HG03196 (cell line): Measurements from ENCODE around the gene LZTR1.
A peak's percentile ranks its signal among the peaks of the same experiment; 100 is the strongest.

Experiments used
- ATAC-seq: cut with Tn5 transposase; IDR thresholded peaks from one replicate; pipeline ENCODE4 v1.9.1; 2021; ENCODE audit not compliant: unreplicated experiment

LZTR1 gene

DNA sequence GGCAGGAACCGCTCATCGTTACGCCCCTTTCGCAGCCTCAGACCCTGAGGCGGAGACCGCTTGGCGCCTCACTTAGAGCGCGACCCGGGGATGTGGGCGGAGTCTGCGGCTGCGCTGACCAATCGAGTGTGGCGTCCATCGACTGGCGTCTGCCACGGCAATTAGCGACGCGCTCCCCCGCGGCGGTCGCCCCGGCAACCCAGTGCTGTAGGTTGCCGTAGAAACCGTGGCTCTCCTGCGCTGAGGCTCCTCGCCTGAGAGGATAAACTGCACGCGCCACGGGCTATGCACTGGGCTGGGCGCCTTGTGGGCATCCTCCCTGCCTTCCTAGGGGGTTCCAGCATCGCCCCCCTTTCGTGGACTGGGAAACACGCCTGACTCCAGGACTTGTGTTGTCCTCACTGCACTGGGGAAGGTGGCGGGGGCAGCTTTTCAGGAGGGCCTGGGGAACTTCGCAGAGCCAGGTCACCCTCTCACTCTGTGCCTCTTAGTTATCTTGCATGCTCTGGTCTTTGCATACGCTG is 32.2 kb downstream of the LZTR1 start:
- ATAC-seq = peak; percentile 73

- no peak for ATAC-seq
These were observed 32.8 kb downstream of the LZTR1 start, which contains the start of gene P2RX6 for GRCh38 chr22:21014726-21015465. Gene P2RX6 (plus strand): TSS chr22:21015165. CDS start chr22:21015175, 10 bp downstream.

DNA sequence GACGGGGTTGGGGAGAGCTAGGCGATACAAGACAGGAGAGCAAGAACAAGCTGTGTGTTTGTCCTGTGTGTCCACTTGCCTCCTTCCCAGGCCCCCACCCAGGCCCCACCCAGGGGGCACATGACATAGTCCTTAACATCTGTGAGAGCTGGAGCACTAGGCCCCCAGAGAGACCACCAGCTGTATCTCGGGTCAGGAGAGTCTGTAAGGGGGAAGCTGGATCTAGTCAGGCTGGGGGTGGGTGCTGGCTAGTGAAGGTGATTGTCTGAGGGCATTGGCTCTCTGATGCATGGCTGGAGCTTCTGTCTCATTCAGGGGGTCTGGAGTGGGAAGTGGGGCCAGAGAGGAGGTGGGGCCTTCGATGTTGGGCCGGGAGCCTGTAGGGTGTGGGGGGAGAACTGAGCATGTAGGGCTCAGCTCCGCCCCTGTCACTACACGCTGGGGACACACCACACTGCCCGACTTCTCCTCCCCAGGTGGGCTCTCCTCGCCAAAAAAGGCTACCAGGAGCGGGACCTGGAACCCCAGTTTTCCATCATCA is 33.4 kb downstream of the LZTR1 start:
- no peak for ATAC-seq

DNA sequence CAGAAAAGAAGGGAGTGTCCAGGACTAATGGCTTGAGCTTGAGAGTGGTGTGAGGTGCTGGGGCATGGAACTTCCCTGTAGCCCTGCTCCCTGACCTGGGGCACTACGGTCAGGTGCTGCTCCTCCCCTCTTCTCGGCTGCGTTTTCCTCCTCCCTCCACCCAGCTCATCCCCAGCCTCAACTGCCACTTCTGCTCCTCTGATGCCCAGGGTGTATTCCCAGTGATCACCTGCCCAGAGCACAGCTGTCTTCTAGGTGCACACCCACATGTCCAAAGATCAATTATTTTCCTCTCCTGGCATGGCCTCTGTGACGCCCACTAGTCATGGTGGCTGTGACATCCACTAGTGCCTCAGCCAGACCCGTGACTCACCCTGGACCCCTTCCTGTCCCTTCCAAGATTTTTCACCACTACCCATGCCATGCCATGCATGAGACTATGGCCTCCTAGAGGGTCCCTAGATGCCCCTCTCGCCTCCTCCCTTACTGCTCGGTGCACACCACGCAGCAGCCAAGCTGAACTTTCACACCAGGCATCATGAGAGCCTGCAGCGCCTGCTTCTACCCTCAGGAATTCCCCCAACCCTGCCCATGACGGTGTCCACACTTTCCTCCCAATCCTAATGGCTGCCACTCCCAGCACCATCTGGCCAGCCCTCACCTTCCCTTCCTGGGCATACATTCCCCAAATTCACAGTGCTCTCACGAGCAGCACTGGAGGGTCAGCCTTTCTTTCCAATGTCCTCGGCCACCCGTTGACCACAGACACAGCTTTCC is 34.7 kb downstream of the LZTR1 start:
- ATAC-seq = no peak

DNA sequence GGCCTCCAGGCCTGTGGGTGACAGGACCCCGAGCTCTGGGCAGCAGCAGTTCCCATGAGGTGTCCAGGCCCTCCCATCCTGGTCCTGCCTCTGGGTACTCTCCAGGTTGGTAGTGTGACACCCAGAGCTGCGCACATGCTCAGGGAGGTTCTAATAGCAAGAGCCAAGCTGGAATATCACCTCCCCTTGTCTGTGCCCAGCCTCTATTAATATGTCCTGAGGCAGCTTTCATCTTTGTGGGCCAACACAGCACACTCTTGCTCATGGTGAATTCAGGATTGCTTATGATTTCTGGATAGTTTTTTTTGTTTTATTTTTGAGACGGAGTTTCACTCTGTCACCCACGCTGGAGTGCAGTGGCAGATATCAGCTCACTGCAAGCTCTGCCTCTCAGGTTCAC is 36.2 kb downstream of the LZTR1 start:
- ATAC-seq = no peak

DNA sequence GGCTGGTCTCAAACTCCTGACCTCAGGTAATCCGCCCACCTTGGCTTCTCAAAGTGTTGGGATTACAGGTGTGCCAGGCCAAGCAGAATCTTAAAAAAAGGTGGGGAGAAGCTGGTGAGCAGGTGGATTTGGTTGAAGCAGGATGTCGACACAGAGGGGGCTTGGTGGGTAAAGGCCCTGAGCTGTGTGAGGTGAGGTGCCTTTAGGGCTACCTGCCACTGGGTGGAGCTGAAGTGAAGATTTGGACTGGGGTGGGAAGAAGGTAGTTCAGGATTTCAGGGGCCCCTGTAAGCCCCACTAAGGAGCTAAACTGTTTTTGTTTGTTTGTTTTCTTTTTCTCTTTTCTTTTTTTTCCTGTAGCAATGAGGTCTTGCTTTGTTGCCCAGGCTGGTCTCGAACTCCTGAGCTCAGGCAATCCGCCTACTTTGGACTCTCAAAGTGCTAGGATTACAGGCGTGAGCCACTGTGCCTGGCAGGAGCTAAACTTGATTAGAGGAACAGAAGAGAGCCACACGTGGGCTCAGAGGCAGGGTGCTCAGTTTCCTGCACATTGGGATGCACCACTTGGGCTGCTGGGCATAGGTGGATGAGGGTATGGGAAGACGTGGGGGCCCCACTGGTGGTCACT is 38.8 kb downstream of the LZTR1 start:
- ATAC-seq = no peak

- ATAC-seq = no peak
These were observed 40.4 kb downstream of the LZTR1 start for GRCh38 chr22:21022507-21022906.

- ATAC-seq = no peak
These were observed 41.0 kb downstream of the LZTR1 start for GRCh38 chr22:21022955-21023614.

- no peak for ATAC-seq
These were observed 43.2 kb downstream of the LZTR1 start for GRCh38 chr22:21025266-21025665.

DNA sequence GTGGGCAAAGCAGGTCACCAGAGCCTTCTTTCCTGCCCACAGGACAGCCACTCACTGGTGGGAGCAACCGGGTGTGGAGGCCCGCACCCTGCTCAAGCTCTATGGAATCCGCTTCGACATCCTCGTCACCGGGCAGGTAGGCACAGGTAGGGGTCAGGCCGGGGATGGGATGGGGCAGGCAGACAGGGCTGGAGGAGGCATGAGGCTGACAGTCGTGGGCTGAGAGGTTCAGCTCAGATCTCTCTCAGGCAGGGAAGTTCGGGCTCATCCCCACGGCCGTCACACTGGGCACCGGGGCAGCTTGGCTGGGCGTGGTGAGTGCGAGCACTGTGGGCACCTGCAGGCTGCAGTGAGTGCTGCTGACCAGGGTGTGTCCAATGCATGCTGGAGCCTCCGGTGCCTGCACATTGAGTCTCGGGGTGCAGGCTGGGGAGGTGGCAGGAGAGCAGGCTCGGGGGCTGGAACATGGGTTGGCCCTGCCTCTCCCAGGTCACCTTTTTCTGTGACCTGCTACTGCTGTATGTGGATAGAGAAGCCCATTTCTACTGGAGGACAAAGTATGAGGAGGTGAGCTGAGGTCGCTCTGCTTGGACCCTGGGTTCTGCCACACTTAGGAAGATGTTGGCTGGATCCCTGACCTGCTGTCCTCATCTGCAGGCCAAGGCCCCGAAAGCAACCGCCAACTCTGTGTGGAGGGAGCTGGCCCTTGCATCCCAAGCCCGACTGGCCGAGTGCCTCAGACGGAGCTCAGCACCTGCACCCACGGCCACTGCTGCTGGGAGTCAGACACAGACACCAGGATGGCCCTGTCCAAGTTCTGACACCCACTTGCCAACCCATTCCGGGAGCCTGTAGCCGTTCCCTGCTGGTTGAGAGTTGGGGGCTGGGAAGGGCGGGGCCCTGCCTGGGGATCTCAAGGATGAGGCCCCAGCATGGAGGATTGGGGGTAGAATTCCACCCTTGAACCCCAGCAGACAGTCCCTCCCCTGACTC is 44.0 kb downstream of the LZTR1 start:
- ATAC-seq = no peak

DNA sequence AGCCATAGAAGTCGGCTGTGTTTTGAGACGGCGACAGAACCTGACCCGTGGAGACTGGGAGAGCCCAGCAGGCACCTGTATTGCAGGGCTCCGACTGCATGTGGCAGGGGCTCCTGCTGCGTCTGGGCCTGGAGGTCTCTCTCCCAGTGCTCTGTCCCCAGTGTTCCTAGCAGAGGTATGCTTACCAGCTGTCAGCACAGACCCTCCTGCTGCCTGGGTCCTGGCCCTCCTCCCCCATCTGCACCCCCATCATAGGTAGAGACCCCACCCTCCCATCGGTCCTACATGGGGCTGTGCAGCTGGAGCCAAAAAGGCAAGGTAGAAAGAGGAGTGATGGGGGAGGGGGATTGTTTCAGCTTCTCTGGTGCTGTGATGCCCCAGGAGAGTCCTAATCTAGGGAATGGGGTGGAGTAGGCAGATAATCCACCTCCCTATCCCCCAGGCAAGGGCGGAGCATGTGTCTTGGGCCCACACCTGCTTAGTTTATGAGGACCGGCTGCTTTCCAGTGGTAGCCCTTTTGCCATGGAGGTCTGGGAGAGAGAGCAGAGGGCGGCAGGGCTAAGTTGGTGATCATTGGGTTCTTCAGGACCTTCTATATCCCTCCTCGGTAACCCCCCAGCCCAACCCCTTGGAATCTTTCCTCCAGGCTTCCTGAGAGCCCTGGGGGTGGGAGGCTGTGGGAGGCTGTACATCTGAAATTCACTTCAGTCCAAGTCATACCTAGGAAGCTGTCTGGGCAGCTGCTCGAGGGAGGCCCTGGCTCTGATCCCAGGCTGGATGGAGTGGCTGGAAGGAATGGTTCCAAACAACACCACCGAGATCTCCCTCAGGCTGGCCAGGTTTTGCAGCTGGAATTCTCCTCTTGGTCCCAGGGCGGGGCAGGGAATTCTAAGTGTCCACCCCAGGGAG is 44.9 kb downstream of the LZTR1 start:
- ATAC-seq = no peak

- no peak for ATAC-seq
These were observed 46.5 kb downstream of the LZTR1 start for GRCh38 chr22:21028277-21029251.

DNA sequence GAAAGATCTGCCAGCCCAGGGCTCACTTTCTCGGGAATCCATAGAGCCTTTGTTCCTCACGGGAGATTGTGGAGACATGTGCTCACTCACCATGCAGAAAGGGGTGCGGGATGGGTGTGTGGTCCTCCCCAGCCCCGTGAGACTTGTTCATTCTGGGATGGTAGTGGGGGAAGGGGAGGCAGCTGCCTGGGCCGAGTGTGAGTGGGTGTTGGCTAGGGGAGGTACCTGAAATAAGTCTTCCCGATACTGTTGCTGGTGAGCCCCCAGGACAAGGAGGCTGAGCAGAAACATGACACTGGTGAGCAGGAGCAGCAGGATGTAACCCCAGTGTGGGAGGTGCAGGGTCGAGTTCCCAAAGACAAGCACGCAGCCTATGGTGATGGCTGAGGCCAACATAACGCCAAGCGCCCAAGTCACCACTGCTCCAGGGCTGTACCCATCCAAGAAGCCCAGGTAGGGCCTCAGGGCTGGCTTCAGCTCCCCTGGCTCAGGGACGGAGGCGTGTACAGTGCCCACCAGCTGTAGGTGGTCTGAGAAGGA is 47.5 kb downstream of the LZTR1 start:
- no peak for ATAC-seq

GRCh38 chr22:21030032-21030431 is 47.9 kb downstream of the LZTR1 start:
- no peak for ATAC-seq

GRCh38 chr22:21030621-21031544 is 48.8 kb downstream of the LZTR1 start:
- ATAC-seq = no peak

DNA sequence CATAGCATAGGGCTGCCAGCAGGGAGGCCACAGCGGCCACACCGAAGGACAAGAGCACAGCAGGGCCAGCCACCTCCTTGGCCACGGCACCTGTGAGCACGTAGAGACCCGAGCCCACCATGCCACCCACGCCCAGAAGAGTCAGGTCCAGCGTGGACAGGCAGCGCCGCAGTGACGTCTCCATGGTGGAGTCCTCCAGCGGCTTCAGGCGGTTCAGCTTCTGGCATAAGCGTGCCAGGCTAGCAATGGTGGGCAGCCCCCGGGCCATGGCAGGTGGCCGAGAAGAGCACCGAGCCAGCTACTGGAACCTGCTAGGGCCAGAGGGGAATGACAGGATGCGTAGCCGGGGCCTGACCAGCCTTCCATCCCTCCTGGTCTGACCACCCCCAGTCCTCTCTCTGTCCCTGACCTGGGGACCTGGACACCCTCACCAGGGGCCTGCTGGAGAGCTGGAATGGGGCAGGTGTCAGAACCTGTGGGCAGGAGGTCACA is 49.5 kb downstream of the LZTR1 start:
- ATAC-seq = no peak
